Measurements from ENCODE around the gene ZMAT5.

The ZMAT5 gene

DNA sequence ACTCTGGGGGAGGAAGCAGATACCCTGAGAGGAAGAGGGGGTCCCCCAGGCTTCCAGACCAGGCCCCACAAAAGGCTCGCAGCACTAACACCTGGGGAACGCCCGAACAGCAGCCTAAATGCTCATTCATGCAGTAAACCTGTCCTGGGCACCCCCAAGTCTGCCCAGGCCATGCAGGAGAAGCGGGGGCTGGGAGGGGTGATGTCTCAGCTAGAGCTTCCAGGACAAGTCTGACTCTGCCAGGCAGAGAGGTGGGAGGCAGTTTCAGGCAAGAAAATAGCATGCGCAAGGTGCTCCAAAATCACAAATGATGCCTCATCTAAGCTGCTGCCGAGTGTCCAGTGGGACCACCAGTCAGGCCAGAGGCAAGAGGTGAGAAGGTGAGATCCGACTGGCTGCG, 32.4 kb downstream of the ZMAT5 start:
- H3K79me2 ChIP-seq (ENCODE audit: insufficient read depth, low read length): no peaks in the 10 kb centered on the region
- H3K27ac ChIP-seq (ENCODE audit: low read depth, low read length): peak overlapping the region; percentile 92
- H3K4me2 ChIP-seq (ENCODE audit: low read depth, low read length, poor library complexity, severe bottlenecking): peak overlapping the region; percentile 62
- H3K9me2 ChIP-seq (replicated peaks; ENCODE audit: insufficient read depth, low read length): no peaks in the 10 kb centered on the region
- H4K20me1 ChIP-seq (ENCODE audit: low read depth, low read length): no peaks in the 10 kb centered on the region
- H3K9ac ChIP-seq (ENCODE audit: low read length): peak overlapping the region; percentile 50
- H2AFZ ChIP-seq (ENCODE audit: low read depth, low read length, severe bottlenecking): no peak overlapping the region
- peaks cover 8% of the 10 kb centered on the region for H3F3A ChIP-seq (ENCODE audit: insufficient read depth)
- no peaks in the 10 kb centered on the region for H3K27me3 ChIP-seq (ENCODE audit: low read length)
- H3K4me3 ChIP-seq (ENCODE audit: insufficient read depth, low read length, poor library complexity, severe bottlenecking): no peak overlapping the region
- TF ChIP-seq EZH2phosphoT487 (conservative IDR thresholded peaks at IDR 0.05; ENCODE audit: low read length): no peak
- no peak for TF ChIP-seq CTCF (IDR thresholded peaks at IDR 0.05; ENCODE audit: insufficient read depth, low read length, poor library complexity, severe bottlenecking)
- H3K36me3 ChIP-seq (ENCODE audit: low read length): no peaks in the 10 kb centered on the region
- H3K9me3 ChIP-seq (ENCODE audit: insufficient read depth, low read length): no peaks in the 10 kb centered on the region

DNA sequence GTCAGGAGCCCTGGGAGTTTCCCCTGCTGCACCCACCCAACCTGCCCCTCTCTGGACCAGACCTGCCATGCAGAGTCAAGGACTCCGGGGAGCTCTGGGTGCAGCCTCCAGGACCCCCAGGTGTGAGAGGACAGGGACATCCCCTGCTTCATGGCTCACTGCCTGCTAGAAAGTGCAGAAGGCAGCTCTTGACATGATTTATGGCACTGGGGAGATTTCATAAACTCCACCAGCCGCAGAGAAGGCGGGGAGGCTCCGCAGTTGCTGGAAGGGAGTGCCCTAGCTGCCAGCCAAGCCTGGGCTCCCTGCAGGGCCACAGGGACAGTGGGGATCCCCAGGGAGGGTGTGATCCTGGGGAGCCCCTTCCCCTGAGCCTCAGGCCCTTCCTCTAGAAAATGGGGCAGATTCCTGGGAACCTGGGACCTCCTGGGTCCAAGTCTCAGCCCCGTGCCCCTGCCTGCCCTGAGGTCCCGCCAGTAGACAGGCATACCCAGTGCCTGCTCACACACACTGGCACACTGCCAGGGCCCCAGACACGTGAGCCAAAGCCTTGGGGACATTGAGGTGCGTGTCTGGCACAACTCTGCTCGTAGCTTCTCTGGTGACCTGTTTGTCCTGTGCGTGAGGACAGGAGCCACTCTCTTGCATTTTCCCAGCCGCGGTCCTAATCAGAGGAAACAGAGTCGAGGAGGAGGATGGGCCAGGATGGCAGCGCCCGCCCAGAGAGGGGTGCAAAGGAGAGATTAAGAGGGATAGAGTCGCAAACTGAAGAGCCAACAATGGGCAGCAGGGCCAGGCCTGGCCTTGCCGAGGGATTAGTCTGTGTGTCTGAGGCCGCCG, 33.2 kb downstream of the ZMAT5 start:
- H2AFZ ChIP-seq (ENCODE audit: low read depth, low read length, severe bottlenecking): peak overlapping the region; percentile 17
- H3F3A ChIP-seq (ENCODE audit: insufficient read depth): peaks cover 8% of the 10 kb centered on the region
- H3K4me2 ChIP-seq (ENCODE audit: low read depth, low read length, poor library complexity, severe bottlenecking): peak overlapping the region; percentile 62
- peak overlapping the region; percentile 50 for H3K9ac ChIP-seq (ENCODE audit: low read length)
- H3K4me3 ChIP-seq (ENCODE audit: insufficient read depth, low read length, poor library complexity, severe bottlenecking): no peak overlapping the region
- TF ChIP-seq EZH2phosphoT487 (conservative IDR thresholded peaks at IDR 0.05; ENCODE audit: low read length) (no peak), CTCF (IDR thresholded peaks at IDR 0.05; ENCODE audit: insufficient read depth, low read length, poor library complexity, severe bottlenecking) (no peak)
- no peaks in the 10 kb centered on the region for H3K9me3 ChIP-seq (ENCODE audit: insufficient read depth, low read length)
- H3K79me2 ChIP-seq (ENCODE audit: insufficient read depth, low read length): no peaks in the 10 kb centered on the region
- no peaks in the 10 kb centered on the region for H3K9me2 ChIP-seq (replicated peaks; ENCODE audit: insufficient read depth, low read length)
- H3K27ac ChIP-seq (ENCODE audit: low read depth, low read length): peak overlapping the region; percentile 92
- no peaks in the 10 kb centered on the region for H3K27me3 ChIP-seq (ENCODE audit: low read length)
- H3K36me3 ChIP-seq (ENCODE audit: low read length): no peaks in the 10 kb centered on the region
- H4K20me1 ChIP-seq (ENCODE audit: low read depth, low read length): no peaks in the 10 kb centered on the region

- no peaks in the 10 kb centered on the region for H3K27me3 ChIP-seq (ENCODE audit: low read length)
- H3K4me3 ChIP-seq (ENCODE audit: insufficient read depth, low read length, poor library complexity, severe bottlenecking): no peak overlapping the region
- H3K4me2 ChIP-seq (ENCODE audit: low read depth, low read length, poor library complexity, severe bottlenecking): peak overlapping the region; percentile 62
- peak overlapping the region; percentile 50; the same call in 1 of the 2 replicates for H3K9ac ChIP-seq (ENCODE audit: low read length)
- H4K20me1 ChIP-seq (ENCODE audit: low read depth, low read length): no peaks in the 10 kb centered on the region
- TF ChIP-seq CTCF (IDR thresholded peaks at IDR 0.05; ENCODE audit: insufficient read depth, low read length, poor library complexity, severe bottlenecking) (no peak), EZH2phosphoT487 (conservative IDR thresholded peaks at IDR 0.05; ENCODE audit: low read length) (no peak)
- no peaks in the 10 kb centered on the region for H3K9me3 ChIP-seq (ENCODE audit: insufficient read depth, low read length)
- peak overlapping the region; percentile 92 for H3K27ac ChIP-seq (ENCODE audit: low read depth, low read length)
- peaks cover 8% of the 10 kb centered on the region for H3F3A ChIP-seq (ENCODE audit: insufficient read depth)
- no peak overlapping the region for H2AFZ ChIP-seq (ENCODE audit: low read depth, low read length, severe bottlenecking)
- no peaks in the 10 kb centered on the region for H3K79me2 ChIP-seq (ENCODE audit: insufficient read depth, low read length)
- no peaks in the 10 kb centered on the region for H3K9me2 ChIP-seq (replicated peaks; ENCODE audit: insufficient read depth, low read length)
- H3K36me3 ChIP-seq (ENCODE audit: low read length): no peaks in the 10 kb centered on the region
These were observed 33.9 kb downstream of the ZMAT5 start for GRCh38 chr22:29732883-29733282.

Data from SU-DHL-6 (cell line).